ENCODE measurements around the gene ZNF618.

The ZNF618 gene

DNA sequence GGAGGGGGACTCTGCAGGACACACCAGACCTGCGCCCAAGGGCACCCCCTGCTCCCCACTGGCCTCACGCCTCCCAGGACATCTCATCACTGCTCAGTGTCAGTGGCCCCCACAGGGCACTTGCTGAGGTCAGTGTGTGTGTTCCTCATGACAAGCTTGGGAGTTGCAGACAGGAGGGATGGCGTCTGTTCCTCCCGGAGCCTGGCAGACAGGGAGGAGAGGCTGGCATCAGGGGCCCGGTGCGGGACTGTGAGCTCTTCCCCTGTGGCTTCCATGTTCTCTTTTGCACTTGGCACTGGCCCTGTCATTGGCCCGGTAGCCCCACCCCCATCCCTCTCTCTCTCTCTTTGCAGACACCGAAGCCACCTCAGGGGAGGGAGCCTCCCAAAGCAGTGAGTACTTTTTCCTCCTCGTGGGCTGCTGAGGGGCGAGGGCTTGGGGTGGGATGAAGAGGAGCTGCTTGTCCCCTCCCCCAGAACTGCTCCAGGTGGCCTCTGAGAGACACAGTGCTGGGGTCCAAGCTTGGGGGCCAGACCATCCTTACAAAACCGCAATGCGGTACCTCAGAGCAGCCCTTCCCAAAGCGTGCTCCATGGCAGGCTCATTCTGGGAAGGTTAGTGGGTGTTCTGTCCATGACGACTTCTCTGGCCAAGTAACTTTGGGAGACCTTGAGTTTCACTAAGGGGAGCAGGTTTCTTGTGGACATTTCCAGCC is 126.3 kb downstream of the ZNF618 start:
- TF ChIP-seq, protein P1, sequence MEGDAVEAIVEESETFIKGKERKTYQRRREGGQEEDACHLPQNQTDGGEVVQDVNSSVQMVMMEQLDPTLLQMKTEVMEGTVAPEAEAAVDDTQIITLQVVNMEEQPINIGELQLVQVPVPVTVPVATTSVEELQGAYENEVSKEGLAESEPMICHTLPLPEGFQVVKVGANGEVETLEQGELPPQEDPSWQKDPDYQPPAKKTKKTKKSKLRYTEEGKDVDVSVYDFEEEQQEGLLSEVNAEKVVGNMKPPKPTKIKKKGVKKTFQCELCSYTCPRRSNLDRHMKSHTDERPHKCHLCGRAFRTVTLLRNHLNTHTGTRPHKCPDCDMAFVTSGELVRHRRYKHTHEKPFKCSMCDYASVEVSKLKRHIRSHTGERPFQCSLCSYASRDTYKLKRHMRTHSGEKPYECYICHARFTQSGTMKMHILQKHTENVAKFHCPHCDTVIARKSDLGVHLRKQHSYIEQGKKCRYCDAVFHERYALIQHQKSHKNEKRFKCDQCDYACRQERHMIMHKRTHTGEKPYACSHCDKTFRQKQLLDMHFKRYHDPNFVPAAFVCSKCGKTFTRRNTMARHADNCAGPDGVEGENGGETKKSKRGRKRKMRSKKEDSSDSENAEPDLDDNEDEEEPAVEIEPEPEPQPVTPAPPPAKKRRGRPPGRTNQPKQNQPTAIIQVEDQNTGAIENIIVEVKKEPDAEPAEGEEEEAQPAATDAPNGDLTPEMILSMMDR (IDR thresholded peaks at IDR 0.05): no peak

DNA sequence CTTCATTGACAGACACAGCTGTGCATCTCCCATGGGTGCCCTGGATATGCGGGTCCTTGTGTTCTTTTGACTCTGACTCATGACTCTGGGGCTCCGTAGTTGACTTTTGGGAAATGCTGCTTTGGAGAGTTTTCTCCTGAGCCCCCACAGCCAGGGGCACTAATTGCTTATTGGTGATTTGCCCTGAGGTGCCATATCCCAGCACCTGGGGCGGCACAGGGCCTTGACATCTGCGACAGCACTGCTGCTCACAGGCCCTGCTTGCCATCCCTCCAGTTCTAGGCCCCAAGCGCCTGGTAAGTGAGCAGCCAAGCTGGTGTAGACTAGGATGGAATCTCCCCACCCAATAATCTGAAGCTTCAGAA is 126.9 kb downstream of the ZNF618 start:
- TF ChIP-seq, protein P1 (IDR thresholded peaks at IDR 0.05): no peak

DNA sequence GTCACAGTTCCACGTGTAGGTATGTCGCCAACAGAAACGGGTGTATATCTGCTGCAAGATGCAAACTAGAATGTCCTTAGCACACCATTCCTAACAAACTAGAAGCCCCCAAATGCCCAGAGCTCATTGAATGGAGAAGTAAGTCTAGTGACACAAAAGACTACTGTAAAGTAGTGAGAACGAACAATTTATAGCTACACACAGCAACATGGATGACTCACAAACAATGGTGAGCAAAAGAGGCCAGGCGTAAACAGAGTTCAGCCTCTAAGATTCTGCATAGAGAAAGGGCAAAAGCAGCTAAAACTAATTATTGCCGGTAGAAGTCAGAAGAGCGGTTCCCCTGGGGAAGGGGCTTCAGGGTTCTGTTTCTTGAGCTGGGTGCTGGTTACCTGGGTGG is 127.2 kb downstream of the ZNF618 start:
- TF ChIP-seq, protein P1 (IDR thresholded peaks at IDR 0.05): no peak

DNA sequence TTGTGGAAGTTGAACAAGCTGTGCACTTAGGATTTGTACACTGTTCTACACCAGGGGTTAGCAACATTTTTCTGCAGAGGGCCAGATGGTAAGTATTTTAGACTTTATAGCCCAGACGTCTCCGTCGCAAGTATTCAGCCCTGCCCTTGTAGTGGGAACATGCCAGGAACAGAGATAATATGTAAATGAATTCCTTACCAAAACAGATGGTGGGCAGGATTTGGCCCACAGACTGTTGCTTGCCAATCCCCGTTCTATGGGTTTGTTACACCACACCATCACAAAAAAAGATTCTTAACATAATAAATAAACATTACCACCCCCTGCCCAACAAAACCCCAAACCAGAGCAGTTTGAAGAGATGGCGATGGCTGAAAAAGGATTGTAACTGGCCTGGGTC is 127.6 kb downstream of the ZNF618 start:
- TF ChIP-seq, protein P1 (IDR thresholded peaks at IDR 0.05): no peak

DNA sequence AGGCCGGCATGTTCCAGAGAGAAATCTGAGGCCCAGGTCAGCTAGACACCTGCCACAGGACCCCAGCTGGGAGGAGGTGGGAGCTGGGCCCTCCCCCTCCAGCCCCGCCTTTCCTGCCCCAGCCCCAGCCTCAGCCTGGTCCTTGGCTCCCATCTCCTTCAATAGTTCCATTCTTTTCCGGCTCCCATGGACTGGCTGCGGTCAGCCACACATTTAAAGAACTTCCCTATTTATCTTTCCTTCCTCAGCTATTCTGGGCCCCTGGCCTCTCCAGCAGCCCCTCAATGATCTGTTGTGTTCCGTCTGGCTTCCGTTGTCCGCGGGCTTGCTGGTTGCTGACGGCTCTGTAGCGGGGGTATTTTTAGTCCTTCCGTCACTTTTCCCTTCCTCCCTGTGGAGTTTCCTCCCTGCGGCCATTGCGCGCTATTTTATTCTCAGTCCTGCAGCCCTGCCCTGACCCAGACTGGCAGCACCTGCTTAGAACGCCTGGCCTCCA is 128.2 kb downstream of the ZNF618 start:
- TF ChIP-seq, protein P1 (IDR thresholded peaks at IDR 0.05): no peak

DNA sequence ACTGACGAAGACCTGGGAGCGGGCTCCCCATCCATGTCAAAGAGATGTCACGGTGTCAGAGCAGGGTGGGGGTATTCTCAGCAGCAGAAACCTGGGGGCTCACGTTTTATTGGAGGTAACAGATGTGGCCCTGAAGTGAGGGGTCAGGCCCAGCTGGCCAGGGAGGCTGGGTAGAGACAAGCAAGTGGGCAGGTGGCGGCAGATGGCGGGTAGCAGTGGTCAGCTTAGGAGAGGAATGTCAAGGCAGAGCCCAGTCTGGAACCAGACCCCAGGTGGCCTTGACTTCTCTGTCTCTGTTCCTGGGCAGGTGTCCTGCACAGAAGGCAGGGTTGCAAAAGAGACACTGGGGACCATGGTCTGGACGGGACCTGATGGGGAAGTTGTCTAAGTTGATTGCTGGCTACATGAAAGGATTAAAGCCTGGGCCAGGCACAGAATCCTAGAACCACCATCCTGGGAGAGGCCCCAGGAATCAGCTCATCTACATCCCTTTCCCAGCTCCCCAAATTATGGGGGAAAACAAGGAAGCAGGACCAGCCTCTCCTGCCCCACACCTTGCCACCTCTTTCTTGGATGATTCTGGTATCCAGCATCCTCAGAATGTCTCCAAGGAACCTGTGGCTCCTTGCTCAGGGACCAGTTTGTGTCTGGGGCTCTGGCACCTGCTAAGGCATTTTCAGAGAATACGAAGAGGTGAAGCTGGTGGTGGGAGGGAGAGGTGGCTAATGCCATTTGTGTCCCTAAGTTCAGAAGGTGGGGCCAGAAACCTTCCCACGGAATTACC is 129.5 kb downstream of the ZNF618 start:
- TF ChIP-seq, protein P1 (IDR thresholded peaks at IDR 0.05): no peak

DNA sequence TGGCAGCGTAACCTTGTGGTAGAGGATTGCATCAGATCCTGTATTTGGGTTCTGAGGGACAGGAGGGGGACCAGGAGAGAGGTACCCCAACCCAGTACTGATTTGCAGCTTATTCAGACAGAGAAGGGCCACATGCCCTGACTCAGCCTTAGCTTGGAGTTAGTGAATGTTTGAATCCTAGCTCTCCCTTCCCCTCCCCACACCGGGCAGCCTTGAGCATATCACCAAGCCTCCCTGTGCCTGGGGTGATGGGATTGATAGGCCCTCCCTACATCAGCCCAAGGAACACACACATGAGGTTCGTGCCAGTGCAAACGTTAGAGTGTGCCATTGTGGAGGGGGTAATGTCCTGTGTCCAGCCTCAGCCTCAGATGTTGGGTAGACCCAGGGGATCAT is 130.0 kb downstream of the ZNF618 start:
- TF ChIP-seq, protein P1 (IDR thresholded peaks at IDR 0.05): no peak

All from LNCAP (cell line).